ENCODE data around the gene CNTLN. TPM values are rescaled to one million over a fixed set of nuclear protein-coding genes. Genes with fewer than 3 reads are reported as not detected.

The CNTLN gene
- total and polyA plus RNA-seq, 9 of the 15 experiments (the other 6 are each of a cell fraction or from before 2014, with no cell fraction given): 0.08 TPM; not detected in 8

DNA sequence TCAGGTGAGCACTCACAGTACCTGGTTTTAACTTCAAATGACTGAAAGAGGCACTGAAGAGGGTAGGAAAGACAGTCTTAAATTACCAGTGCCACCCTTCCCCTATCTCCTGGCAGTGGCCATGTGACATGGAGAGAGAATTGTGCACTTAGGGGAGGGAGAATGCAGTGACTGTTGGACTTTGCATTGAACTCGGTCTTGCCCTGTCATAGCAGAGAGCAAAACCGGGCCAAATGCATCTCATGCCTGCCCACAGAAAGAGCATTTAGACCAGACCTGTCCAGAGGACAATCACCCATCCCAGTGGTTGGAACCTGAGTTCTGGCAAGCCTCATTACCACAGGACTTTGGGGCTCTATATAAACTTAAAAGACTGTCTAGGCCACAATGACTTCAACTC lies 232.2 kb downstream of the CNTLN start (continued):
- TF ChIP-seq CUX1 (CRISPR knock-in tag; IDR thresholded peaks at IDR 0.05) (no peak), ZKSCAN1 (IDR thresholded peaks at IDR 0.05; ENCODE audit: low read depth, low read length) (no peak), ZFP30 (CRISPR knock-in tag; IDR thresholded peaks at IDR 0.05; ENCODE audit: borderline replicate concordance) (no peak), IRF1 (CRISPR knock-in tag; IDR thresholded peaks at IDR 0.05; ENCODE audit: borderline replicate concordance) (no peak), DIDO1 (tag; IDR thresholded peaks at IDR 0.05; ENCODE audit: low read depth) (no peak), GABPB2 (CRISPR knock-in tag; conservative IDR thresholded peaks at IDR 0.05) (no peak), WHSC1 (IDR thresholded peaks at IDR 0.05; ENCODE audit: low read length) (no peak), IRF2 (CRISPR knock-in tag; IDR thresholded peaks at IDR 0.05) (no peak), ZNF518B (CRISPR knock-in tag; IDR thresholded peaks at IDR 0.05) (no peak), ZNF134 (CRISPR knock-in tag; conservative IDR thresholded peaks at IDR 0.05) (no peak)
- TF ChIP-seq, protein P1, sequence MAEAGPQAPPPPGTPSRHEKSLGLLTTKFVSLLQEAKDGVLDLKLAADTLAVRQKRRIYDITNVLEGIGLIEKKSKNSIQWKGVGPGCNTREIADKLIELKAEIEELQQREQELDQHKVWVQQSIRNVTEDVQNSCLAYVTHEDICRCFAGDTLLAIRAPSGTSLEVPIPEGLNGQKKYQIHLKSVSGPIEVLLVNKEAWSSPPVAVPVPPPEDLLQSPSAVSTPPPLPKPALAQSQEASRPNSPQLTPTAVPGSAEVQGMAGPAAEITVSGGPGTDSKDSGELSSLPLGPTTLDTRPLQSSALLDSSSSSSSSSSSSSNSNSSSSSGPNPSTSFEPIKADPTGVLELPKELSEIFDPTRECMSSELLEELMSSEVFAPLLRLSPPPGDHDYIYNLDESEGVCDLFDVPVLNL (CRISPR knock-in tag; IDR thresholded peaks at IDR 0.05; ENCODE audit: low read depth): no peak
